ENCODE data around the gene HSD11B1L.

Gene HSD11B1L

DNA sequence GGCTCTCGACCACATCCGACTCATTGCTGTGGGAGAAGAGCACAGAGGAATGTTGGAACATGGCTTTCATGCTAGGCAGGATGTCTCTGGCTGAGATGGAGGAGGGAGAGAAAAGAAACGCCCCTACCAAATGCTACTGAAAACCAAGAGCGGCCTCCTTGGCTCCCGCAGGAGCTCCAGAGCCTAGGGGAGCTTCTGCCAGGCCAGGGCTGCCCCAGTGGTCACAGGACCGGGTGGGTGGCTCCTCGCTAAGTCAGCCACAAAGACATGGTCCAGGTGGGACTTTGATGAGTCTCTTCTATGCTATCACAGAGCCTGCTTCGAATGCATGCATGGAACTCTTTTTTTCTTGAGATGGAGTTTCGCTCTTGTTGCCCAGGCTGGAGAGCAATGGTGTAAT lies 32.4 kb downstream of the HSD11B1L start:
- POLR2A ChIA-PET: interaction anchor here (1.0 kb wide), 2 partner anchors 18 to 22 kb away, joined by 3 to 5 read pairs; no protein-coding TSS in a partner anchor
- Histone ChIP-seq H3K27ac (ENCODE audit: extremely low read depth, low read depth, low read length) (no peak overlapping the region), H3K4me3 (ENCODE audit: low read depth, low read length) (no peak overlapping the region), H3K36me3 (ENCODE audit: control insufficient read depth in 2 of 2, insufficient read depth in 1 of 2, low read length in 2 of 2) (peaks cover 45 to 66% of the 10 kb centered on the region in 2 experiments; a peak in 2 of 3 replicates), H3K4me1 (ENCODE audit: control insufficient read depth, insufficient read depth, low read length) (peaks cover 8% of the 10 kb centered on the region; the same call in 1 of the 2 replicates), H3K9me3 (ENCODE audit: control insufficient read depth, insufficient read depth, low read depth, low read length) (no peaks in the 10 kb centered on the region)
- CTCF ChIA-PET: interaction anchor here (1.4 to 2.3 kb wide), 2 partner anchors 24 to 26 kb away, joined by 3 to 15 read pairs; partner anchors contain the start of gene RPL36
- TF ChIP-seq ZNF560 (tag by site-specific recombination; IDR thresholded peaks at IDR 0.05; ENCODE audit: borderline replicate concordance) (no peak), ZNF184 (tag by site-specific recombination; IDR thresholded peaks at IDR 0.05) (no peak), ZNF626 (tag by site-specific recombination; IDR thresholded peaks at IDR 0.05) (no peak), ZBTB7A (tag by site-specific recombination; IDR thresholded peaks at IDR 0.05; ENCODE audit: low read depth) (no peak), ZNF843 (tag by site-specific recombination; IDR thresholded peaks at IDR 0.05) (no peak), HOXA7 (CRISPR knock-in tag; IDR thresholded peaks at IDR 0.05; ENCODE audit: borderline replicate concordance) (no peak), ZNF24 (tag by site-specific recombination; IDR thresholded peaks at IDR 0.05) (no peak), ZNF660 (tag by site-specific recombination; IDR thresholded peaks at IDR 0.05) (no peak), ZSCAN30 (tag by site-specific recombination; IDR thresholded peaks at IDR 0.05) (no peak), GLIS1 (tag by site-specific recombination; IDR thresholded peaks at IDR 0.05) (no peak)
- TF ChIP-seq, protein P1, sequence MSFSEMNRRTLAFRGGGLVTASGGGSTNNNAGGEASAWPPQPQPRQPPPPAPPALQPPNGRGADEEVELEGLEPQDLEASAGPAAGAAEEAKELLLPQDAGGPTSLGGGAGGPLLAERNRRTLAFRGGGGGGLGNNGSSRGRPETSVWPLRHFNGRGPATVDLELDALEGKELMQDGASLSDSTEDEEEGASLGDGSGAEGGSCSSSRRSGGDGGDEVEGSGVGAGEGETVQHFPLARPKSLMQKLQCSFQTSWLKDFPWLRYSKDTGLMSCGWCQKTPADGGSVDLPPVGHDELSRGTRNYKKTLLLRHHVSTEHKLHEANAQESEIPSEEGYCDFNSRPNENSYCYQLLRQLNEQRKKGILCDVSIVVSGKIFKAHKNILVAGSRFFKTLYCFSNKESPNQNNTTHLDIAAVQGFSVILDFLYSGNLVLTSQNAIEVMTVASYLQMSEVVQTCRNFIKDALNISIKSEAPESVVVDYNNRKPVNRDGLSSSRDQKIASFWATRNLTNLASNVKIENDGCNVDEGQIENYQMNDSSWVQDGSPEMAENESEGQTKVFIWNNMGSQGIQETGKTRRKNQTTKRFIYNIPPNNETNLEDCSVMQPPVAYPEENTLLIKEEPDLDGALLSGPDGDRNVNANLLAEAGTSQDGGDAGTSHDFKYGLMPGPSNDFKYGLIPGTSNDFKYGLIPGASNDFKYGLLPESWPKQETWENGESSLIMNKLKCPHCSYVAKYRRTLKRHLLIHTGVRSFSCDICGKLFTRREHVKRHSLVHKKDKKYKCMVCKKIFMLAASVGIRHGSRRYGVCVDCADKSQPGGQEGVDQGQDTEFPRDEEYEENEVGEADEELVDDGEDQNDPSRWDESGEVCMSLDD (tag by site-specific recombination; IDR thresholded peaks at IDR 0.05): no peak
- TF ChIP-seq, protein P2, sequence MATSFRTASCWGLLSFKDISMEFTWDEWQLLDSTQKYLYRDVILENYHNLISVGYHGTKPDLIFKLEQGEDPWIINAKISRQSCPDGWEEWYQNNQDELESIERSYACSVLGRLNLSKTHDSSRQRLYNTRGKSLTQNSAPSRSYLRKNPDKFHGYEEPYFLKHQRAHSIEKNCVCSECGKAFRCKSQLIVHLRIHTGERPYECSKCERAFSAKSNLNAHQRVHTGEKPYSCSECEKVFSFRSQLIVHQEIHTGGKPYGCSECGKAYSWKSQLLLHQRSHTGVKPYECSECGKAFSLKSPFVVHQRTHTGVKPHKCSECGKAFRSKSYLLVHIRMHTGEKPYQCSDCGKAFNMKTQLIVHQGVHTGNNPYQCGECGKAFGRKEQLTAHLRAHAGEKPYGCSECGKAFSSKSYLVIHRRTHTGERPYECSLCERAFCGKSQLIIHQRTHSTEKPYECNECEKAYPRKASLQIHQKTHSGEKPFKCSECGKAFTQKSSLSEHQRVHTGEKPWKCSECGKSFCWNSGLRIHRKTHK (tag by site-specific recombination; IDR thresholded peaks at IDR 0.05): no peak

DNA sequence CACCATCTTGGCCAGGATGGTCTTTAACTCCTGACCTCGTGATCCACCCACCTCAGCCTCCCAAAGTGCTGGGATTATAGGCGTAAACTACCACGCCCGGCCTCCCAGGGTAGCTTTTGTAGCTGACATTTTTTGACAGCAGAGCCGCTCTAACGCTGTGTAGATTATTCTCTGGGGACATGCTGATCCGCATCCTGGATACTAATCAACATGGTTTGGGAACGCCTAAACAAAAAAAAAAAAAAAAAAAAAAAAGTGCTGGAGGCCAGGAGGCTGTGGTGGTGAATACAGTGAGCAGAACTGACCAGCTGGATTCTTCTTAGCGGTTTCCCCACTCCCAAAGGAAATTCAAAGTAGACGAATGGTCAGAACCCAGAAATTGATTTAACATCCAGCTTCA lies 34.0 kb downstream of the HSD11B1L start:
- H3K36me3 ChIP-seq (ENCODE audit: control insufficient read depth in 2 of 2, insufficient read depth in 1 of 2, low read length in 2 of 2): peaks cover 37 to 56% of the 10 kb centered on the region in 2 experiments; a peak in 2 of 3 replicates
- H3K4me1 ChIP-seq (ENCODE audit: control insufficient read depth, insufficient read depth, low read length): peaks cover 12% of the 10 kb centered on the region; the same call in 1 of the 2 replicates
- ChIA-PET POLR2A (interaction anchor here (1.2 kb wide), 1 partner anchor 25 kb away, joined by 3 read pairs; the partner anchor contains the start of gene RPL36), CTCF (interaction anchor here (0.6 to 1.2 kb wide), 6 partner anchors 25 to 1363 kb away, joined by 3 to 5 read pairs (median 4); partner anchors contain the start of gene RPL36)
- H3K9me3 ChIP-seq (ENCODE audit: control insufficient read depth, insufficient read depth, low read depth, low read length): no peaks in the 10 kb centered on the region
- H3K4me3 ChIP-seq (ENCODE audit: low read depth, low read length): no peak overlapping the region
- TF ChIP-seq ZNF664 (tag by site-specific recombination; IDR thresholded peaks at IDR 0.05) (no peak), KLF1 (tag by site-specific recombination; IDR thresholded peaks at IDR 0.05) (peak; percentile 29; the same call in 1 of the 2 replicates), ZNF37A (tag by site-specific recombination; IDR thresholded peaks at IDR 0.05) (no peak), ZNF76 (tag by site-specific recombination; IDR thresholded peaks at IDR 0.05; ENCODE audit: borderline replicate concordance, low read depth) (no peak), ZBTB21 (tag by site-specific recombination; IDR thresholded peaks at IDR 0.05) (no peak), ZBTB1 (tag by site-specific recombination; IDR thresholded peaks at IDR 0.05) (no peak)
- no peak overlapping the region for H3K27ac ChIP-seq (ENCODE audit: extremely low read depth, low read depth, low read length)
